ENCODE data around the gene PIGS.
A peak's percentile ranks its signal among the peaks of the same experiment; 100 is the strongest.

Gene PIGS

DNA sequence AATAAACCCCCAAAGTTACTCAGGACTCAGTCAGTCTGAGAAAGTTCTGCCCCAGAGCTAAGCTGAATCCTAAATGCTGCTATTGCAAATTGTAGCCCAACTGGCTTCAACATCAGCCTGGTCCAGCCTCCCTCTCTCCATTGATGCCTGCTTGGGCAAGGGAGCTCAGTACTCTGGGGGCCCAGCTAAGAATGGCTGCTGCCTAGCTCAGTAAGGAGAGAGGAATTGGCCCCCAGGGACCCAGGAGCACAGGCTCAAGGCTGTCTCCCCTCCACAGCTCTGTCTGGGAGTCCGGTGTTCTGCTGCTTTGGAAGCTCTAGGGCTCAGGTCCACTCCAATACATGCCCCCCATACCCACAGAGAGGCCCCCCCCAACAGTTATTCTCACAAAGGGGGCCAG lies 20.5 kb downstream of the PIGS start:
- DNase-seq (ENCODE audit: low spot score): no peak

DNA sequence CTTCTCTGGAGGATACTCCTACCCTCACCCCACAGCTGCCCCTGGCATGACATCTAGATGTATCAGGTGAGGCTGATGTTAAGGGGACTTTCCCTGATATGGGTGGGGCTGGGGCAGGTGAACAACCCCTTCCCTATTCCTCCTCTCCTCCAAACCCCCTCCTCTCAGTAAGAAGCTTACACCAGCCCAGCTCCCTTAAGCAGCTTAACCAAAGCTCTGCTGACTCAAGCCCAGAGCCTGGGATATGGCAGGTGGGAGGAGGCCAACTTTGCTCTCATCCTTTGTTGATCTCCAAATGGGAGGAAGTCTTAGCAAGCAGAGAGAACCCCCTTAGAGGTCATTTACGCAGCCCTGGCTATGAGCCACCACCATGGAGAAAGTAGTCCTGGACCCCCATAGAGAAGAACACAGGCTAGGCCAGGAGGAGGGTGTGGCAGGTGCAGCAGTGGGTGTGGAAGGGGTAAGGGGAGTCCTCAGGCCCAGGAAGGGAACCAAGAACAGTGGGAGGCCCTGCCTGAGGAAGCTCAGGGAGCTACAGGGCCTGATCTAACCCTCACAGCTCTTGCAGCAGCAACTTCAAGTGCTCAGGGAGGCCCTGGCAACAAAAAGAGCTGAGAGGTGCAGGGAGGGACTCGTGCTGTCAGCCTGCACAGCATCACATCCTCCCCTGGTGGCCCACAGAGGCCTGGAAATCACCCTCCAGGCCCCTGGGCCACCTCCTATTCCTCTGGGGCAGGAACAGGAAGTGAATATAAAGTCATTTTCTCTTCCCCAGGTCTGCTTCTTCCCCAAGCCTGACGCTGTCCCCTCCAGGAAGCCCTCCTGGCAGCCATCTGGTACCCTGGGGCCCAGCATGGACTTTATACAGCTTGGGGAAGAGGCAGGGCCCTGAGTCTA lies 21.8 kb downstream of the PIGS start:
- DNase-seq (ENCODE audit: low spot score): no peak

DNA sequence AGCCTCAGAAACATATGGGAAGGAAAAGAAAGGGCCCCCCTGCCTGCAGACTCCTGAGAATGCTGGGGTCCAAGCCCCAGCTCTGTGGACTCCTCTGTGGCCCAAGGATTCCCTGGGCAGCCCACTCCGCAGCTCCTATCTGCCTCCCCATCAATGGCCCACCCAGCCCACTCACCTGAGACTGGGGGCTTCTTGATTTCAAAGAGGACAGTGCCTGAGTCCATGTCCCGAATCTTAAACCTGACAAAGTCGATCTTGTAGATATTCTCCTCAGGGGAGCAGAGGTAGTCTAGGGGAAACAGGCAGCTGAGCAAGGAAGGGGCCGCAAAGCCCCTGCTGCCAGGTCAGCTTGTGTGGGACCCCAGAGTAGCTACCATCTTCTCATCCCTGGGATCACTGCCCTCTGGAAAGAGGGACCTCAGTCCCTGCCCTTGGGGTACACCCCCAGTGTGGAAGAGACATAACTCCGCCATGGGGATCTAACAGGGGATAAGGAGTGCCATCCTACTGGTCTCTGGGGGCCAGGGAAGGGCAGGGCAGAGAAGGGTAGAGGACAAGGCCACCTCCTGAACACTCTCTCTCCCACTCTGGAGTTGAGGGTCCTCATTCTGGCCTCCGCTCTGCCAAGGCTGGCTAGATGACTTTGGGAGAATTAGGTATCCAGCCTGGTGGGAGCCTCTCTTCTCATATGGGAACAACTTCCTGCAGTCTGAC lies 22.8 kb downstream of the PIGS start:
- no peak for DNase-seq (ENCODE audit: low spot score)

DNA sequence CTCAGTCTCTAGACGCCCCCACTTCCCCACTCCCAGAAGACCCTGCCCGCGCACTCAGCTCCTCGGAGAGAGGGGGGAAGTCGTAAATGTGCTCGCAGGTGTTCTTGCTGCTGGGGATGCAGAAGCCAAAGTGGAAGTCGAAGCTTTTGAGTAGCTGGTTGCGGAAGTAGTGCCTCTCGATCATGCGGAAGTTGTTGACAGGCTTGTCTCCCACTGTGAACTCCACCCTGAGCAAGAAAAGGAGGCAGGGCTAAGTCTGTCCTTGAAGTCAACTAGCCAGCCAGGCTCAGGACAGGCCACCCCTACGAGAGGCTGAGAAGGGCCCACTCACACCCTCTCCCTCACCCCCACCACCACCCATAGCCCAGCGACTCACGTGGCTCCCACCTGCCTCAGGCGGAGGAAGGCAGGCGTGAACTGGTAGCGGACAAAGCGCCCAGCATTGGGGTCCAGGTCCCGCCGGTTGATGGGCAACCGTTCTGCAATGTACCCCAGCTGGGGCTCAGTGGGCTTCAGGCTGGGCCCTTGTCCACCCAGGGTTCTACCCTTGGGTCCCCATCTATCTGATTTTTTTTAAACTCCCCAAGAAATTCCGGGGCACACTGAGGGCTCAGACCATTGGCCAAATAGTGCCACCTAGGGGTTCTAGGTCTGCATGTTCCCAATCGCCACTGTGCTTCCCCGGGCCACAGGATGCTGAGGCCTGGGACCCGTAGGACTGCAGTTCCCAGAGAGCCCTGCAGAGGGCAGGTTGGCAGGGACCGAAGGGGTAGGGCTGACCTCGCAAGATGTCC lies 23.5 kb downstream of the PIGS start:
- DNase-seq (ENCODE audit: low spot score): peak; percentile 67

DNA sequence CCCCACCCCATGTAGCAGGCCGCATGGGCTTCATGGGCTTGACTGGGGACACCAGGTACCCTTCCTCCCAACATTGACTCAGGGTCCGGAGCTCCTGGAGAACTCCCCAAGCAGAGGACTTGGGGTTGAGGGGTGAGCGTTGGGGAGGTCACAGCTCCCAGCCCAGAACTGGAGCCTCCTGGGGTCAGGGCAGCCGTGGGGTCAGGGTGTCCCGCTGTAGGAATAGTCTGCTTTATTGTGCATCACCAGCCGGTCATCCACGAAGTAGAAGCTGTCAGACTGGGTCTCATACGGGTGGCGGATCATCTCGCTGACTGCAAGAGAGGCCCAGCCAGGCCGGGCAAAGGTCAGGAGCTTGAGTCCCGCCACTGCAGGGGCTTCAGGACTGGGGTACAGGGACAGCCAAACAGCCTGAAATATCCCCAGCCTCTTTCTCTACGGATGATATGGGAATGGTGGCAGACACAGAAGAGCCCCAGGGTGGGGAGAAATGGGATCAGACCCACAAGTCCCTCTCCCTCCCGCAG lies 24.2 kb downstream of the PIGS start:
- DNase-seq (ENCODE audit: low spot score): no peak

GRCh38 chr17:28545787-28546415 lies 25.4 kb downstream of the PIGS start:
- DNase-seq (ENCODE audit: low spot score): no peak

- no peak for DNase-seq (ENCODE audit: low spot score)
These were observed 26.2 kb downstream of the PIGS start for GRCh38 chr17:28545141-28545503.

GRCh38 chr17:28544402-28545140 lies 26.8 kb downstream of the PIGS start:
- DNase-seq (ENCODE audit: low spot score): no peak

DNA sequence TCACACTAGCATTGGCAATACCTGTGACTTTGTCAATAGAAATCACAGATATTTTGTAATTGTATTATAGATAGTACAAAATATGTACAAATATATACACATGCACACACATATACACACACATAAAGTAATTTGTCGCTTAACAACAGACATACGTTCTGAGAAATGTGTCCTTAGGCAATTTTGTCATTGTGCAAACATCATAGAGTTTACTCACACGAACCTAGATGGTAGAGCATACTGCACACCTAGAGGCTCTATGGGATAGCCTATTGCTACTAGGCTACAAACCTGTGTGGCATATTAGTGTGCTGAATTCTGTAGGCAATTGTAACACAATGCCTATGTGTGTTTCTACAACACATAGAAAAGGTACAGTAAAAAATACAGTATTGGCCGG lies 29.9 kb downstream of the PIGS start:
- no peak for DNase-seq (ENCODE audit: low spot score)

DNA sequence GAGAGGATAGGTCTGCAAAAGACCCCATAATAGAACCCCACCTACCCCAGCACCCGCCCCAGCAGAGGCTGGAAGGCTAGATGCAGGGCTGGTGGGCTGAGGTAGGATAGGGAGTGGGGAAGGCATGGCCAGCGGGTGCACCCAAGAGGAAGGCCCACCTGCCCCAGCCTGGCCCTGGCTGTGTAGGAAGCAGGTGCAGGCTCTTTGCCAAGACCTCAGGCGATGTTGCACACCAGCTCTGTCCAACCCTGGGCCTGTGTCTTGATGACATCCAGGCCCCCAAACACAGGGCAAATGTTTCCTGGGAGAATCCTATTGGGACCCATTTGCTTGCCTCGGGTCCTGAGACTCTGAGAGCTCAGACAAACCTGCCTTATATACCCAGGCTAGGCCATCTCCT lies 31.1 kb downstream of the PIGS start:
- no peak for DNase-seq (ENCODE audit: low spot score)

GRCh38 chr17:28538296-28538895 lies 32.9 kb downstream of the PIGS start:
- no peak for DNase-seq (ENCODE audit: low spot score)

GRCh38 chr17:28537219-28537610 lies 34.1 kb downstream of the PIGS start:
- DNase-seq (ENCODE audit: low spot score): no peak

- DNase-seq (ENCODE audit: low spot score): no peak
These were observed 34.6 kb downstream of the PIGS start for GRCh38 chr17:28536532-28537218.

DNA sequence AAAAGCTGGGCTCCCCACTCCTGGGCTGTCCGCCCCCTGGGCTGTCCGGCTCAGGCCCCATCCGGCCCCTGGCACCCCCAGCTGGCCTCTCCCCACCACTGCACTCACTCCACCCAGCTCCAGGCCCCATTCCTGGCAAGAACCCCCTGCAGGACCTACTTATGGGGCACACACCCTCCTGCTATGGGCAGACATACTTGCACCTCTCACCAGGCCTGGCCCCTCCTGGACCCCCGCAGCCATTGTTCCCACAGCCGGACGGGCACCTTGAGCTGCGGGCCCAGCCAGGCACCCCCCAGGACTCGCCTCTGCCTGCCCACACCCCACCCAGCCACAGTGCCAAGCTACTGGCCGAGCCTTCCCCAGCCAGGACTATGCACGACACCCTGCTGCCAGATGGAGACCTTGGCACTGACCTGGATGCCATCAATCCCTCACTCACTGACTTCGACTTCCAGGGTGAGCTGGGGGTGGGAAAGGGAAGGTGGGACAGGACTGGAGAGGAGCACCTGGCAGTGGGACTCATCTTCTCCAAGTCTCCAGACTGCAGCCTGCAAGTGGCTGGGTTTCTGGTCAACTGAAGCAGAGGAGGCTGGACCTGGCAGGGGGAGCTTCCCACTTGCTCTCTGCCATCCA lies 36.5 kb downstream of the PIGS start:
- no peak for DNase-seq (ENCODE audit: low spot score)

GRCh38 chr17:28533091-28533807 lies 38.1 kb downstream of the PIGS start:
- DNase-seq (ENCODE audit: low spot score): no peak

- no peak for DNase-seq (ENCODE audit: low spot score)
These were observed 39.0 kb downstream of the PIGS start for GRCh38 chr17:28532050-28532960.

- DNase-seq (ENCODE audit: low spot score): no peak
These were observed 40.4 kb downstream of the PIGS start for GRCh38 chr17:28530926-28531325.

DNA sequence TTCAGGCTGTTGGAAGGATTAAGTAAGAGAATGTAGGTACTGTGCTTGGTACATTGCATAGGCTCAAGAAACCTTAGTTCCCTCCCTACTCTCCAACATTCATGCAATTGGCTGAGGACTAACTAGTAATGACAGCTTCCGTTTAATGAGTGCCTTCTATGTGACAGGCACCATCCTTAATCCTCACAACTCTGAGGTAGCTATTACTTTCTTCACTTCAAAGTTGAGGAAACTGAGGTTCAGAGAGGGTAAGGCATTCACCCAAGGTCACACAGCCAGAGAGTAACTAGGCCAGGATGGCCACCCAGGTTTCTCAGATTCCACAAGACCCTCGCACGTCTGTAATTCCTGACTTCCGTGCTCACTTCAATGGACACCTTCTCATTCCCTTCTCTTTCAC lies 41.1 kb downstream of the PIGS start:
- DNase-seq (ENCODE audit: low spot score): no peak

All from kidney capillary endothelial cell (primary cell).